Measurements from ENCODE around the gene RASEF. TPM values are rescaled to one million over a fixed set of nuclear protein-coding genes. Genes with fewer than 3 reads are reported as not detected.

RASEF gene
- polyA plus RNA-seq, 1 experiment, result 0.05 TPM

DNA sequence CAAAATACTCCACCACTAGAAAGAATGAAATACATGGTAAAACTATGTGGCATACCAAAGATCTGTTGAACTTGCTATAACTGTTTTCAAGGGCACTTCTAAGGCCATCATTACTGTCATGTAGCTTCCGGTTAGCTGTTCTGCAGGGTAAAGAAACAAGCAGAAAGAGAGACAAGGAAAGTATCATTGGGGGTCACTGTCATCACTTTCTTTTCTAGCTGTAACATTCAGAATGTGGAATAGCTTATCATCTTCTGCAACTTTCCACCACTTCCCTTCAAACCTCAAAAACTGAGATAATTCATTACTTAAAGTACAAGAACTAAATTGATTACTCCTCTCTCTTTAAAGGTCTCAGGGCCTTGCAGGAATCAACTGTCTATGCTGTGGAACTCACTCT, 57.6 kb downstream of the RASEF start:
- Histone ChIP-seq H3K27me3 (ENCODE audit: control insufficient read depth, insufficient read depth, low read length) (no peaks in the 10 kb centered on the region), H3K27ac (ENCODE audit: low read depth, low read length) (no peak overlapping the region), H3K9me3 (ENCODE audit: control insufficient read depth, insufficient read depth, low read length) (no peaks in the 10 kb centered on the region), H3K4me3 (ENCODE audit: low read depth, low read length) (no peak overlapping the region)
- TF ChIP-seq, protein P1, sequence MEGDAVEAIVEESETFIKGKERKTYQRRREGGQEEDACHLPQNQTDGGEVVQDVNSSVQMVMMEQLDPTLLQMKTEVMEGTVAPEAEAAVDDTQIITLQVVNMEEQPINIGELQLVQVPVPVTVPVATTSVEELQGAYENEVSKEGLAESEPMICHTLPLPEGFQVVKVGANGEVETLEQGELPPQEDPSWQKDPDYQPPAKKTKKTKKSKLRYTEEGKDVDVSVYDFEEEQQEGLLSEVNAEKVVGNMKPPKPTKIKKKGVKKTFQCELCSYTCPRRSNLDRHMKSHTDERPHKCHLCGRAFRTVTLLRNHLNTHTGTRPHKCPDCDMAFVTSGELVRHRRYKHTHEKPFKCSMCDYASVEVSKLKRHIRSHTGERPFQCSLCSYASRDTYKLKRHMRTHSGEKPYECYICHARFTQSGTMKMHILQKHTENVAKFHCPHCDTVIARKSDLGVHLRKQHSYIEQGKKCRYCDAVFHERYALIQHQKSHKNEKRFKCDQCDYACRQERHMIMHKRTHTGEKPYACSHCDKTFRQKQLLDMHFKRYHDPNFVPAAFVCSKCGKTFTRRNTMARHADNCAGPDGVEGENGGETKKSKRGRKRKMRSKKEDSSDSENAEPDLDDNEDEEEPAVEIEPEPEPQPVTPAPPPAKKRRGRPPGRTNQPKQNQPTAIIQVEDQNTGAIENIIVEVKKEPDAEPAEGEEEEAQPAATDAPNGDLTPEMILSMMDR (IDR thresholded peaks at IDR 0.05; ENCODE audit: low read depth, low read length), result no peak
- no peak for DNase-seq (ENCODE audit: low read depth, low spot score)
- CTCF ChIA-PET, result no interaction called here
- POLR2A ChIA-PET, result no interaction called here

DNA sequence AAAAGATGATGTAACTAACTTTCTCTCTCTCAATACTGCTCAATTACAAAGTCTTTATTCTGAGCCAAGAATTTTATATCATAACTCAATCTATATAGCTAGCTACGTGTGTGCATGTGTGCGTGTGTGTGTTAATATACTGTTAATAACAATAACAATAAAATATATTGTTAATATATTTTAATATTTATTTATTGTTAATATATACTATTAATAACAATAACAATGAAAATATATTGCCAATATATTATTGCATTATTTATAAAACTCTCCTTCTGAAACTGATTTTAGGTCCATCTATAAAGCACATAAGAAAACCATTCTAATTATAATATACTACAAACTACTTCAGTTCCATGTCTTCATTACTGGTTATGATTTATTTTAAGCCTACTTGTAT, 60.6 kb downstream of the RASEF start:
- H3K27ac ChIP-seq (ENCODE audit: low read depth, low read length), result no peak overlapping the region
- no peak overlapping the region for H3K4me3 ChIP-seq (ENCODE audit: low read depth, low read length)
- POLR2A ChIA-PET, result no interaction called here
- DNase-seq (ENCODE audit: low read depth, low spot score), result no peak
- CTCF ChIA-PET, result no interaction called here
- H3K9me3 ChIP-seq (ENCODE audit: control insufficient read depth, insufficient read depth, low read length), result no peaks in the 10 kb centered on the region
- TF ChIP-seq, protein P1 (IDR thresholded peaks at IDR 0.05; ENCODE audit: low read depth, low read length), result no peak
- no peaks in the 10 kb centered on the region for H3K27me3 ChIP-seq (ENCODE audit: control insufficient read depth, insufficient read depth, low read length)

DNA sequence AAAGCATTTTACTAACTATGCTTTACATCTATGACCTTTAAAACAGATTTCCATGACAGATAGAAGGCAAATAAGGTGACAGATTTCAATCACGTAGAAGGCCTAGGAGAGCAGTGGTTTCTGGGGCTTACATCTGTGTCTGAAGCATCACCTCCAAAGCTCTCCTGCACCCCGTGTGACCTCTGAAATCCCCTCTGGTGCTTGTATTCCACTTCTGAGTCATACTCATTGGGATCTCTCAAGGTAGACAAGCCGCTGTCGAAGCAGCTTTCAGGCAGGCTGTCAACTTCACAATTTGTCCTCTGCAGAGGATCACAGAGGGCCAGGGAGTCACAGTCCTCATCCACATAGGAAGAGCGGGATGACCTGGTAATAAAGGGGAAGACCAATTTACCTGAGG, 62.2 kb downstream of the RASEF start:
- no peak for DNase-seq (ENCODE audit: low read depth, low spot score)
- Histone ChIP-seq H3K27ac (ENCODE audit: low read depth, low read length) (no peak overlapping the region), H3K4me3 (ENCODE audit: low read depth, low read length) (no peak overlapping the region), H3K9me3 (ENCODE audit: control insufficient read depth, insufficient read depth, low read length) (no peaks in the 10 kb centered on the region), H3K27me3 (ENCODE audit: control insufficient read depth, insufficient read depth, low read length) (no peaks in the 10 kb centered on the region)
- POLR2A ChIA-PET, result no interaction called here
- TF ChIP-seq, protein P1 (IDR thresholded peaks at IDR 0.05; ENCODE audit: low read depth, low read length), result no peak
- CTCF ChIA-PET, result no interaction called here

DNA sequence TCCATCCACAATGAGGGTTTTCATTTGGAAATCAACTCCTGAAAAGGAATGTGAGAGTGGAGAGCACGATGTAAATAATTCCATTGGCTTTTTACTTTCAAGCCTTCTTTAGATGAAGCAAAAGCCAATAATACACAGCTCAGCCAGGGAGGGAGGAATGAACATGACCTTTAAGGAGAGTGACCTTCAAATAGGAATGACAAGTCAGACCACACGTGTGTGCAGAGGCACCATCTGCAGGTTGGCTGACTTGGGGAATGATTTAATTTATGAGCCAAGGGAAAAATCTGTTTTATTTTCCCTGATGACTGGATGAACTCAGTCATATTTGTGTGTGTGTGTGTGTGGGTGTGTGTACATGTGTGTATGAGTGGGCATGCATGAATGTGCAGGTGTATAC, 64.5 kb downstream of the RASEF start:
- Histone ChIP-seq H3K27me3 (ENCODE audit: control insufficient read depth, insufficient read depth, low read length) (no peaks in the 10 kb centered on the region), H3K9me3 (ENCODE audit: control insufficient read depth, insufficient read depth, low read length) (no peaks in the 10 kb centered on the region), H3K27ac (ENCODE audit: low read depth, low read length) (no peak overlapping the region), H3K4me3 (ENCODE audit: low read depth, low read length) (no peak overlapping the region)
- CTCF ChIA-PET, result no interaction called here
- POLR2A ChIA-PET, result no interaction called here
- TF ChIP-seq, protein P1 (IDR thresholded peaks at IDR 0.05; ENCODE audit: low read depth, low read length), result no peak
- no peak for DNase-seq (ENCODE audit: low read depth, low spot score)

DNA sequence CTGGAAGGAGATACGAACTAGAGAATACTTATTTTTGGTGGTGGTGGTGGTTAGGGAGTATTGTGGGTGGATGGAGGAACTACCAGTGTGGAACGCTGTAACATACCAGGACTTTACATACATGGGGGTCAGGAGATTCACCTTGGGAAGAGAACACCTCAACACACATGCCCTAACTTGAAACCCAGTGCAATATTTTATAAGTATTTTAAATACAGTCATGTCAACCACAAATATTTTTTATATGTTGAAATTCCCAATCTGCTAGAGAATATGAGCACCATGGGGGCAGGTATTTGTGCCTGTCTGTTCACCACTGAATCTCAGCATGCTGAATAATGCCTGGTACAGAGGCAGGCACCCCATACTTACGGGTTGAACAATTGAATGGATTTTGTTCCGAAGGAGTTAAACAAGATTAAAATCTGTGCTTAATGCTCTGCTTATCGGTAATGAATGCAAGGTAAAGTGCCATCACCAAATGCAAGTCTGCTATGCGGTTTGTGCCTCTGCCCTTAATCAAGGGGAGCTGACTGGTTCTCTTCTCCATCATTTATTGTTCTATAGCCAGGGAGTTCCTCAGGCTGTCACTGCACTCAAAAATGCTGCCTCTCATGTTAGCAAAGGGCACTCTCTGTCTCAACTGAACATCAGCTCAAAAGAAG, 65.3 kb downstream of the RASEF start:
- Histone ChIP-seq H3K27ac (ENCODE audit: low read depth, low read length) (no peak overlapping the region), H3K9me3 (ENCODE audit: control insufficient read depth, insufficient read depth, low read length) (no peaks in the 10 kb centered on the region), H3K4me3 (ENCODE audit: low read depth, low read length) (no peak overlapping the region), H3K27me3 (ENCODE audit: control insufficient read depth, insufficient read depth, low read length) (no peaks in the 10 kb centered on the region)
- TF ChIP-seq, protein P1 (IDR thresholded peaks at IDR 0.05; ENCODE audit: low read depth, low read length), result no peak
- DNase-seq (ENCODE audit: low read depth, low spot score), result no peak
- CTCF ChIA-PET, result no interaction called here
- POLR2A ChIA-PET, result no interaction called here

All from AG04450 (cell line).